K562 (cell line): ENCODE measurements around the gene SEH1L. TPM values are rescaled to one million over a fixed set of nuclear protein-coding genes. Genes with fewer than 3 reads are reported as not detected.
A peak's percentile ranks its signal among the peaks of the same experiment; 100 is the strongest.

Experiments
- ATAC-seq: fragments of 200-7000 bp; cut with Tn5 transposase; 3 replicates; pipeline ENCODE4 v1.9.1; 2020; ENCODE audit warnings: moderate library complexity
- BruUV-seq: library from RNA; stranded (reverse); fragments of 400-500 nt; replicated peaks from 2 replicates; lab custom pipeline; 2021; lab: Mats Ljungman, UMichigan
- CTCF ChIA-PET: fragments of 300-600 bp; formaldehyde crosslinking; extraction: SDS; loops from one replicate; lab custom pipeline; 2021; ENCODE audit warnings: low intra/inter-chr PET ratio; lab: Yijun Ruan, JAX
- POLR2A ChIA-PET: fragments of 300-600, 350-650 bp; sonication (Branson Sonifier 250); formaldehyde crosslinking; extraction: SDS; loops from one replicate; lab custom pipeline; 2021; ENCODE audit warnings: antibody characterized with exemption, inconsistent platforms; lab: Yijun Ruan, JAX
- DNase-seq, 4 experiments: peaks; one replicate each; pipeline versions ENCODE4 v3.0.0 to v3.0.0-alpha.2; 2011 to 2018; ENCODE audit warnings: low spot score in 3 of 4, mixed read lengths in 3 of 4; ENCODE audit errors: extremely low read depth in 1 of 4
- FAIRE-seq: peaks from 2 replicates; lab custom pipeline; 2011; peaks lifted over from hg19 to GRCh38; lab: Jason Lieb, UNC
- H2AFZ ChIP-seq: 2 replicates; pipeline ENCODE4 v1.6.0; 2011; ENCODE audit warnings: low read depth, low read length, control low read depth, inconsistent platforms
- H3K27ac ChIP-seq: fragments of 200-600 bp; 3 replicates; pipeline ENCODE4 v1.8.0; 2011; ENCODE audit warnings: low read depth, mild to moderate bottlenecking, control low read depth, inconsistent platforms, low read length, moderate library complexity, mixed read lengths; ENCODE audit errors: extremely low read depth
- H3K27me3 ChIP-seq, 2 experiments: fragments of 300-600 bp in 1 of 2; 2 replicates in 1 of 2; 3 replicates in 1 of 2; pipeline versions ENCODE4 v1.6.0 to v1.8.0; 2011; ENCODE audit warnings: inconsistent platforms in 2 of 2, low read length in 2 of 2, mild to moderate bottlenecking in 1 of 2, mixed read lengths in 1 of 2, moderate library complexity in 1 of 2; ENCODE audit not compliant: control insufficient read depth in 2 of 2, insufficient read depth in 2 of 2
- H3K36me3 ChIP-seq: fragments of 300-600 bp; 3 replicates; pipeline ENCODE4 v1.8.0; 2011; ENCODE audit warnings: mild to moderate bottlenecking, low read length, inconsistent platforms; ENCODE audit not compliant: control insufficient read depth, insufficient read depth
- H3K4me1 ChIP-seq, 2 experiments: fragments of 200-600 bp in 1 of 2; replicated peaks in 1 of 2; 2 replicates in 1 of 2; 3 replicates in 1 of 2; pipeline versions ENCODE4 v1.5.1 to v1.8.0; 2011; ENCODE audit warnings: inconsistent platforms in 2 of 2, low read length in 2 of 2, mild to moderate bottlenecking in 1 of 2, mixed read lengths in 1 of 2, moderate library complexity in 1 of 2; ENCODE audit not compliant: control insufficient read depth in 2 of 2, insufficient read depth in 2 of 2
- H3K4me2 ChIP-seq: 2 replicates; pipeline ENCODE4 v1.6.1; 2011; ENCODE audit warnings: low read length, control low read depth, inconsistent platforms, mixed read lengths; ENCODE audit not compliant: insufficient read depth
- H3K4me3 ChIP-seq: fragments of 200-600 bp; sonication (generic), shearing (Covaris generic); 2 replicates; pipeline ENCODE4 v1.5.1; 2016; ENCODE audit warnings: control low read depth, inconsistent platforms
- H3K79me2 ChIP-seq: fragments of 200-600 bp; 3 replicates; pipeline ENCODE4 v1.8.0; 2011; ENCODE audit warnings: low read length, inconsistent platforms; ENCODE audit not compliant: control insufficient read depth, insufficient read depth
- H3K9ac ChIP-seq, 2 experiments: 2 replicates each; pipeline versions ENCODE4 v1.6.0 to v1.6.1; 2011; ENCODE audit warnings: low read depth in 2 of 2, low read length in 2 of 2, control low read depth in 1 of 2, inconsistent platforms in 1 of 2, mild to moderate bottlenecking in 1 of 2, mixed read lengths in 1 of 2; ENCODE audit not compliant: insufficient read depth in 1 of 2
- H3K9me1 ChIP-seq: one replicate; pipeline ENCODE4 v1.6.0; 2011; ENCODE audit warnings: inconsistent platforms, mild to moderate bottlenecking, low read length, moderate library complexity; ENCODE audit not compliant: control insufficient read depth, insufficient read depth
- H3K9me3 ChIP-seq: replicated peaks from 2 replicates; pipeline ENCODE4 v1.5.1; 2011; ENCODE audit warnings: low read depth, low read length, inconsistent platforms; ENCODE audit not compliant: control insufficient read depth, insufficient read depth
- H4K20me1 ChIP-seq: replicated peaks from 2 replicates; pipeline ENCODE4 v1.6.1; 2011; ENCODE audit warnings: low read length, inconsistent platforms, mixed read lengths; ENCODE audit not compliant: control insufficient read depth, insufficient read depth
- ARID2 ChIP-seq: fragments of 450-650 bp; IDR thresholded peaks from 2 replicates; pipeline ENCODE4 v1.6.1; 2017; ENCODE audit warnings: antibody characterized with exemption, mild to moderate bottlenecking
- KAT8 ChIP-seq: fragments of 450-650 bp; IDR thresholded peaks from 2 replicates; pipeline ENCODE4 v1.6.1; 2016; ENCODE audit warnings: low read depth, mild to moderate bottlenecking
- MTA2 ChIP-seq: fragments of 450-650 bp; IDR thresholded peaks from 2 replicates; pipeline ENCODE4 v1.6.1; 2016; ENCODE audit warnings: low read depth
- NCOA1 ChIP-seq: fragments of 450-650 bp; IDR thresholded peaks from 2 replicates; pipeline ENCODE4 v1.6.1; 2016; ENCODE audit warnings: low read depth
- NFIC ChIP-seq: fragments of 450-650 bp; IDR thresholded peaks from 2 replicates; pipeline ENCODE4 v1.6.1; 2017; ENCODE audit warnings: mild to moderate bottlenecking, inconsistent platforms
- RAD51 ChIP-seq: fragments of 450-650 bp; IDR thresholded peaks from 2 replicates; pipeline ENCODE4 v1.7.1; 2016; ENCODE audit warnings: low read depth, mild to moderate bottlenecking, borderline replicate concordance
- SMAD1 ChIP-seq: fragments of 150-350 bp; IDR thresholded peaks from 2 replicates; pipeline ENCODE4 v1.6.1; 2014; ENCODE audit warnings: low read length, low read depth; ENCODE audit not compliant: partially characterized antibody
- TAL1 ChIP-seq: fragments of 450-650 bp; IDR thresholded peaks from 2 replicates; pipeline ENCODE4 v1.6.1; 2016; ENCODE audit warnings: mild to moderate bottlenecking
- XRCC5 ChIP-seq: fragments of 200-400 bp; formaldehyde crosslinking; IDR thresholded peaks from 2 replicates; pipeline ENCODE4 v1.6.1; 2017; ENCODE audit warnings: low read depth, mild to moderate bottlenecking, low read length
- YY1 ChIP-seq, 3 experiments: IDR thresholded peaks; 2 replicates each; pipeline ENCODE4 v1.6.1; 2011; ENCODE audit warnings: low read length in 2 of 3, mild to moderate bottlenecking in 2 of 3, moderate library complexity in 2 of 3, borderline replicate concordance in 1 of 3, control low read depth in 1 of 3, low read depth in 1 of 3; ENCODE audit not compliant: insufficient read depth in 3 of 3, insufficient replicate concordance in 2 of 3, control insufficient read depth in 1 of 3, insufficient read length in 1 of 3; ENCODE audit errors: extremely low read depth in 1 of 3
- ZFP36 ChIP-seq: fragments of 150-350 bp; IDR thresholded peaks from 2 replicates; pipeline ENCODE4 v1.6.1; 2018; ENCODE audit warnings: low read length, low read depth; ENCODE audit not compliant: partially characterized antibody
- ZNF224 ChIP-seq: sonication (generic); formaldehyde crosslinking; IDR thresholded peaks from 2 replicates; pipeline ENCODE4 v1.8.0; 2022; ENCODE audit warnings: mild to moderate bottlenecking, missing genetic modification reagents
- ZNF79 ChIP-seq: fragments of 250-450 bp; sonication (Bioruptor Pico); IDR thresholded peaks from 2 replicates; pipeline ENCODE4 v1.4.0; 2020; ENCODE audit warnings: low read depth, mild to moderate bottlenecking, moderate library complexity
- WGBS: fragments of 100-300 bp; shearing (Covaris generic); methylation state at CpG from one replicate; pipeline ENCODE4 v1.1.6; 2016; ENCODE audit warnings: low coverage, mixed read lengths; ENCODE audit not compliant: insufficient coverage; ENCODE audit errors: missing lambda C conversion rate; 5-methylcytosine and 5-hydroxymethylcytosine counted together
- in situ Hi-C: fragments of 300-500 bp; cut with MboI; formaldehyde crosslinking; loops from 4 replicates; pipeline ENCODE4 v1.15.0; 2018; ENCODE audit warnings: inconsistent platforms, mixed read lengths
- intact Hi-C: fragments of 100-400 bp; cut with micrococcal nuclease; formaldehyde crosslinking; loops from 2 replicates; pipeline ENCODE4 v1.14.2; 2022
- polyA plus RNA-seq, 8 experiments: library from polyadenylated mRNA; depleted of rRNA in 4 of 8; stranded (reverse) in 5 of 8; unstranded in 3 of 8; fragments of >200 nt; fragmentation: Nextera tagmentation in 2 of 8; fragmentation: Illumina TruSeq in 1 of 8; extraction: Ambion mirVana in 2 of 8; extraction: Trizol in 1 of 8; gene quantifications; 2 replicates each; pipeline versions ENCODE4 v1.2.1 to v1.2.3, GENCODE V29; 2011 to 2014; ENCODE audit warnings: inconsistent platforms in 1 of 8, missing spikeins in 1 of 8
- total RNA-seq, 7 experiments: library from RNA; depleted of rRNA in 6 of 7; stranded (reverse); fragments of >200 nt in 6 of 7; fragmentation: Illumina TruSeq in 2 of 7; extraction: Trizol in 2 of 7; gene quantifications; 2 replicates each; pipeline versions ENCODE4 v1.2.1 to v1.2.3, GENCODE V29; 2011 to 2021; ENCODE audit warnings: low replicate concordance in 1 of 7
- TF ChIP-seq, protein P1 (sequence below): sonication (generic); formaldehyde crosslinking; IDR thresholded peaks from 2 replicates; pipeline ENCODE4 v1.5.0; 2020; ENCODE audit warnings: missing genetic modification reagents

The SEH1L gene
- total and polyA plus RNA-seq, 9 of the 15 experiments (the other 6 are each of a cell fraction or from before 2014, with no cell fraction given), result 62.2 to 180 (median 108) TPM

GRCh38 chr18:12928206-12928605 is 19.6 kb upstream of the SEH1L start:
- ChIA-PET POLR2A (interaction anchor here (1.1 kb wide), 1 partner anchor 12 kb away, joined by 6 read pairs; no protein-coding TSS in a partner anchor), CTCF (no interaction called here)
- H3K9ac ChIP-seq, result no peak overlapping the region
- in situ Hi-C loops, result no loop called here
- TF ChIP-seq XRCC5 (no peak), ARID2 (no peak), NFIC (peak; percentile 55), SMAD1 (no peak), ZFP36 (no peak), TAL1 (no peak), RAD51 (peak; percentile 25; the same call in 1 of the 2 replicates), ZNF79 (CRISPR knock-in tag) (no peak), ZNF224 (CRISPR knock-in tag) (no peak), YY1 (IDR thresholded peaks at IDR 0.05; ENCODE audit: borderline replicate concordance in 1 of 3, control insufficient read depth in 1 of 3, extremely low read depth in 1 of 3, insufficient read depth in 3 of 3, insufficient read length in 1 of 3, insufficient replicate concordance in 2 of 3, low read depth in 1 of 3, low read length in 2 of 3) (peak in 1 of 3 experiments; percentile 80), KAT8 (peak; percentile 79), MTA2 (no peak), NCOA1 (no peak)
- TF ChIP-seq, protein P1, sequence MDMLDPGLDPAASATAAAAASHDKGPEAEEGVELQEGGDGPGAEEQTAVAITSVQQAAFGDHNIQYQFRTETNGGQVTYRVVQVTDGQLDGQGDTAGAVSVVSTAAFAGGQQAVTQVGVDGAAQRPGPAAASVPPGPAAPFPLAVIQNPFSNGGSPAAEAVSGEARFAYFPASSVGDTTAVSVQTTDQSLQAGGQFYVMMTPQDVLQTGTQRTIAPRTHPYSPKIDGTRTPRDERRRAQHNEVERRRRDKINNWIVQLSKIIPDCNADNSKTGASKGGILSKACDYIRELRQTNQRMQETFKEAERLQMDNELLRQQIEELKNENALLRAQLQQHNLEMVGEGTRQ (CRISPR knock-in tag), result peak; percentile 38; the same call in 1 of the 2 replicates
- H3K9me3 ChIP-seq, result no peaks in the 10 kb centered on the region
- ATAC-seq (no peak), FAIRE-seq (no peak), DNase-seq (no peak)
- no TSS peak for BruUV-seq
- no peaks in the 10 kb centered on the region for H3K4me1 ChIP-seq
- H3K4me2 ChIP-seq, result no peak overlapping the region
- H3K36me3 ChIP-seq, result no peaks in the 10 kb centered on the region
- H3K79me2 ChIP-seq, result no peaks in the 10 kb centered on the region
- 51% methylated on average over 4 of the region's 4 CpGs for WGBS
- H3K4me3 ChIP-seq, result no peak overlapping the region
- H4K20me1 ChIP-seq, result no peaks in the 10 kb centered on the region
- intact Hi-C loops, result no loop called here
- H2AFZ ChIP-seq, result no peak overlapping the region
- no peaks in the 10 kb centered on the region for H3K9me1 ChIP-seq
- H3K27ac ChIP-seq, result no peak overlapping the region
- H3K27me3 ChIP-seq, result no peaks in the 10 kb centered on the region
